SK-N-DZ (cell line): ENCODE results near the gene MRPL52.
A peak's percentile ranks its signal among the peaks of the same experiment; 100 is the strongest.

Experiments used
- DNase-seq: peaks from one replicate; pipeline ENCODE4 v3.0.0-alpha.2; 2015; ENCODE audit warnings: low spot score
- small RNA-seq, 2 experiments: library from RNA; depleted of rRNA; stranded (forward); fragments of <200 nt; gene quantifications; one replicate each; pipeline ENCODE3, GENCODE V24; 2014

The MRPL52 gene

GRCh38 chr14:22882064-22882463, 52.4 kb downstream of the MRPL52 start:
- DNase-seq: no peak

DNA sequence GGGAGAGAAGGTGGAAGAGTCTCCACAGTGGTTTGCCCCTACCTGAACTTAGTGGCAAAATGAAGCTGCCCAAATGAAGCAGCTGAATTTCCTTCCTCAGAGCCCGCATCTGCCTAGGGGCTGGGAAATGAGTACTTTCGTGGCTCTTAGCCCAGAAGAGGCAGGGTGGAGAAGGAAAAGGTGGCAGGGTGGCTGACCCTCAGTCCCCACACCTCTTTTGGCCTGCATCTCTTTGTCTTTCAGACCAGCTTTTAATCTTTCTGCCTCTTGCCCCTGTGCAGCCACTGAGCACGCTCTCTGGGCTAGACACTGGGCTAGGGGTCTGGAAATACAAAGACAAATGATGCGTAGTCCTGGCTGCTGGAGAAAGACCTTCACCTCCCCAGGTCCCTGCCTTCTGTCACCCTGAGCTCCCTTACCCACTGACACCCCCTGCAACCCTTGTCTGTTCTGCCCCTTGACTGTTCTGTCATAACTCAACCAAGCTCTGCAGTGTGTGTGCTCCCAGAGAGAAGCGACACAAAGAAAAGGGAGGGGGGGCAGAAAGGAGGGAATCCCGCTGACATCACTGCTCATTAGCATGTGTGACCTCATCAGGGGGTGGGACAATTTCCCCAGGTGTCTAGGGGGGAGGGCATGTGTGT, 53.0 kb downstream of the MRPL52 start:
- peak; percentile 73 for DNase-seq

- peak; percentile 45 for DNase-seq
Measured at GRCh38 chr14:22883173-22883976, 53.7 kb downstream of the MRPL52 start, which contains the start of gene REM2. TSS of gene REM2 (plus strand) at chr14:22883222. CDS start at chr14:22883288, 66 bp downstream.

GRCh38 chr14:22884076-22884737, 54.5 kb downstream of the MRPL52 start:
- no peak for DNase-seq

Small RNAs within 50 kb of the gene (small RNA-seq; reads per million reads assigned to genes)
- gene RF00019: 0 reads per million in 2 experiments
